Liver (tissue), 9 donors: ENCODE data around the gene PCDHGA10. TPM values are rescaled to one million over a fixed set of nuclear protein-coding genes. Genes with fewer than 3 reads are reported as not detected.

ENCODE experiments used
- DNase-seq: peaks from one replicate; pipeline ENCODE4 v3.0.0-alpha.2; 2017; ENCODE audit warnings: low spot score
- H3K27ac ChIP-seq, 2 donors: one replicate each; pipeline ENCODE4 v1.7.0; 2013; ENCODE audit warnings: inconsistent platforms in 2 of 2, low read length in 2 of 2, control low read depth in 1 of 2, low read depth in 1 of 2, mild to moderate bottlenecking in 1 of 2
- H3K27me3 ChIP-seq, 4 donors: one replicate each; pipeline versions ENCODE4 v1.6.1 to v1.7.0; 2013; ENCODE audit warnings: low read length in 3 of 4, inconsistent platforms in 1 of 4, mild to moderate bottlenecking in 1 of 4, moderate library complexity in 1 of 4; ENCODE audit not compliant: control insufficient read depth in 4 of 4, insufficient read depth in 4 of 4
- H3K36me3 ChIP-seq, 4 donors: one replicate each; pipeline versions ENCODE4 v1.6.1 to v1.7.0; 2013; ENCODE audit warnings: low read length in 3 of 4, mild to moderate bottlenecking in 3 of 4, low read depth in 1 of 4, moderate library complexity in 1 of 4; ENCODE audit not compliant: control insufficient read depth in 4 of 4, insufficient read depth in 3 of 4
- H3K4me1 ChIP-seq, 4 donors: one replicate each; pipeline versions ENCODE4 v1.6.1 to v1.7.0; 2013; ENCODE audit warnings: low read length in 3 of 4, mild to moderate bottlenecking in 3 of 4, moderate library complexity in 1 of 4; ENCODE audit not compliant: control insufficient read depth in 4 of 4, insufficient read depth in 4 of 4
- H3K4me3 ChIP-seq, 3 donors: one replicate each; pipeline versions ENCODE4 v1.6.1 to v1.7.0; 2013; ENCODE audit warnings: low read length in 3 of 3, control low read depth in 1 of 3, low read depth in 1 of 3, mild to moderate bottlenecking in 1 of 3
- H3K9ac ChIP-seq, 2 donors: one replicate each; pipeline ENCODE4 v1.7.0; 2013; ENCODE audit warnings: low read length in 2 of 2, mild to moderate bottlenecking in 2 of 2, moderate library complexity in 2 of 2, control low read depth in 1 of 2, low read depth in 1 of 2
- H3K9me3 ChIP-seq, 4 donors: one replicate each; pipeline versions ENCODE4 v1.6.1 to v1.7.0; 2013; ENCODE audit warnings: low read length in 3 of 4; ENCODE audit not compliant: control insufficient read depth in 4 of 4
- EGR1 ChIP-seq, 2 donors: IDR thresholded peaks; 2 replicates each; pipeline ENCODE4 v1.6.1; 2016 to 2018; ENCODE audit warnings: antibody characterized with exemption in 2 of 2, low read depth in 2 of 2
- FOXA1 ChIP-seq: IDR thresholded peaks from 2 replicates; pipeline ENCODE4 v1.6.1; 2016; ENCODE audit warnings: antibody characterized with exemption
- FOXA2 ChIP-seq: IDR thresholded peaks from 2 replicates; pipeline ENCODE4 v1.6.1; 2016; ENCODE audit warnings: antibody characterized with exemption
- GABPA ChIP-seq, 2 donors: IDR thresholded peaks in 1 of 2; conservative IDR thresholded peaks in 1 of 2; 2 replicates each; pipeline ENCODE4 v1.6.1; 2016; ENCODE audit warnings: antibody characterized with exemption in 2 of 2, mild to moderate bottlenecking in 1 of 2, moderate library complexity in 1 of 2
- HNF4A ChIP-seq, 2 donors: conservative IDR thresholded peaks; 2 replicates each; pipeline ENCODE4 v1.6.1; 2016; ENCODE audit warnings: antibody characterized with exemption in 2 of 2, mild to moderate bottlenecking in 2 of 2
- HNF4G ChIP-seq: IDR thresholded peaks from 2 replicates; pipeline ENCODE4 v1.6.1; 2016; ENCODE audit warnings: antibody characterized with exemption
- JUND ChIP-seq, 2 donors: IDR thresholded peaks; 2 replicates each; pipeline ENCODE4 v1.6.1; 2016; ENCODE audit warnings: antibody characterized with exemption in 2 of 2
- NR2F2 ChIP-seq: IDR thresholded peaks from 2 replicates; pipeline ENCODE4 v1.6.1; 2016; ENCODE audit warnings: antibody characterized with exemption
- RAD21 ChIP-seq, 2 donors: IDR thresholded peaks; 2 replicates each; pipeline ENCODE4 v1.6.1; 2016; ENCODE audit warnings: antibody characterized with exemption in 2 of 2, mild to moderate bottlenecking in 2 of 2
- RXRA ChIP-seq, 2 donors: IDR thresholded peaks; 2 replicates each; pipeline ENCODE4 v1.6.1; 2017 to 2018; ENCODE audit warnings: antibody characterized with exemption in 2 of 2, mild to moderate bottlenecking in 1 of 2
- SP1 ChIP-seq: IDR thresholded peaks from 2 replicates; pipeline ENCODE4 v1.6.1; 2018; ENCODE audit warnings: antibody characterized with exemption, mild to moderate bottlenecking
- TAF1 ChIP-seq: conservative IDR thresholded peaks from 2 replicates; pipeline ENCODE4 v1.6.1; 2016; ENCODE audit warnings: antibody characterized with exemption, mild to moderate bottlenecking
- YY1 ChIP-seq: IDR thresholded peaks from 2 replicates; pipeline ENCODE4 v1.6.1; 2016; ENCODE audit warnings: antibody characterized with exemption, mild to moderate bottlenecking
- WGBS: extraction: QIAGEN DNeasy Blood & Tissue Kit; methylation state at CpG from one replicate; pipeline ENCODE4 v1.1.7; 2013; 5-methylcytosine and 5-hydroxymethylcytosine counted together
- polyA plus RNA-seq, 2 donors: library from polyadenylated mRNA; stranded (reverse) in 1 of 2; unstranded in 1 of 2; fragments of 200-250 nt in 1 of 2; fragments of >200 nt in 1 of 2; fragmentation: Nextera tagmentation in 1 of 2; extraction: Ambion mirVana in 1 of 2; gene quantifications; one replicate each; pipeline versions ENCODE4 v1.2.1 to v1.2.3, GENCODE V29; 2013 to 2015
- total RNA-seq, 2 donors: library from RNA; depleted of rRNA; stranded (reverse); fragments of >200 nt; gene quantifications; one replicate each; pipeline ENCODE4 v1.2.3, GENCODE V29; 2014
- TF ChIP-seq, protein P1 (sequence below): IDR thresholded peaks from 2 replicates; pipeline ENCODE4 v1.6.1; 2016; ENCODE audit warnings: antibody characterized with exemption
- TF ChIP-seq, protein P2 (sequence below): fragments of 150-350 bp; IDR thresholded peaks from 2 replicates; pipeline ENCODE4 v1.5.1; 2017; ENCODE audit warnings: improper control_type of control experiment, low read depth, low read length; ENCODE audit not compliant: missing input control
- TF ChIP-seq, protein P3 (sequence below): IDR thresholded peaks from 2 replicates; pipeline ENCODE4 v1.6.1; 2016; ENCODE audit warnings: antibody characterized with exemption
- TF ChIP-seq, protein P4 (sequence below): IDR thresholded peaks from 2 replicates; pipeline ENCODE4 v1.6.1; 2016; ENCODE audit warnings: antibody characterized with exemption
- TF ChIP-seq, protein P5 (sequence below): IDR thresholded peaks from 2 replicates; pipeline ENCODE4 v1.6.1; 2016; ENCODE audit warnings: antibody characterized with exemption, mild to moderate bottlenecking
- donor health status: healthy.
- donor health status: healthy.
- donor health status: healthy.
- donor health status: healthy.
- donor health status: healthy.

Gene PCDHGA10
- total and polyA plus RNA-seq, 4 donors, result 1.2 to 3.9 (median 1.6) TPM

DNA sequence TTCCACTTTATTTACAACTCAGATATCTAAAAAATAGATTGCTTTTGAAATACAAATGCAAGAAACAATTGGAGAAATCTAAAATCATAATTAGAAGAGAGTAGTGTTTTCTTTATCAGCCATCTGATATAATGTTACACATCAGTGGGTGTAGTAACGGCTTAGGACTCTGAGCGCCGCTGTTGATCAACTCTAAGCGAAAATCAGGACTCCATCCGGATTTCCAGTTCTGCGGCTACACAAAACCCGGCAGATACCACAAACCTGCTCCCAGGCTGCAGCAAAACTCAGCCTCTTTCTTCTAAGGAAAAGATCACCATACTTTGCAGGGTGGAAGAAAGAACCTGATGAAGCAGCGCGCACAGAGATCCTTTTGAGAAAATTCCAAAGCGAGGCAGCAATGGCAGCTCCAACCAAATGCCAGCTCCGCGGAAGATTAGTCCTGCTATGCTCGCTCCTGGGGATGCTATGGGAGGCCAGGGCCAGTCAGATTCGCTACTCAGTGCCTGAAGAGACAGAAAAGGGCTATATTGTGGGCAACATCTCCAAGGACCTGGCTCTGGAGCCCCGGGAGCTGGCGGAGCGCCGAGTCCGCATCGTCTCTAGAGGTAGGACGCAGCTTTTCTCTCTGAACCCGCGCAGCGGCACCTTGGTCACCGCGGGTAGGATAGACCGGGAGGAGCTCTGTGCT lies 10.1 kb upstream of the PCDHGA10 start, which contains the start of gene PCDHGA9:
TSS of gene PCDHGA9 (plus strand) at position 226 of the 691 bp plus-strand sequence. CDS start at position 401, 175 bp downstream.
- peak within 1 kb of the TSS; percentile 27 to 69 (median 63) for H3K4me3 ChIP-seq
- DNase-seq, result no peak
- H3K9me3 ChIP-seq, result peaks cover 16 to 63% (median 36%) of the 10 kb centered on the region in 4 donors
- no peak within 1 kb of the TSS for H3K9ac ChIP-seq
- WGBS, result 19% methylated on average over 27 of the region's 27 CpGs
- H3K36me3 ChIP-seq, result no peaks in the 10 kb centered on the region
- peaks cover 0 to 4% (median 0%) of the 10 kb centered on the region in 4 donors for H3K4me1 ChIP-seq
- H3K27me3 ChIP-seq, result peaks cover 0 to 3% (median 0%) of the 10 kb centered on the region in 4 donors
- no peak for TF ChIP-seq HNF4A (conservative IDR thresholded peaks at IDR 0.05)
- TF ChIP-seq, protein P1, sequence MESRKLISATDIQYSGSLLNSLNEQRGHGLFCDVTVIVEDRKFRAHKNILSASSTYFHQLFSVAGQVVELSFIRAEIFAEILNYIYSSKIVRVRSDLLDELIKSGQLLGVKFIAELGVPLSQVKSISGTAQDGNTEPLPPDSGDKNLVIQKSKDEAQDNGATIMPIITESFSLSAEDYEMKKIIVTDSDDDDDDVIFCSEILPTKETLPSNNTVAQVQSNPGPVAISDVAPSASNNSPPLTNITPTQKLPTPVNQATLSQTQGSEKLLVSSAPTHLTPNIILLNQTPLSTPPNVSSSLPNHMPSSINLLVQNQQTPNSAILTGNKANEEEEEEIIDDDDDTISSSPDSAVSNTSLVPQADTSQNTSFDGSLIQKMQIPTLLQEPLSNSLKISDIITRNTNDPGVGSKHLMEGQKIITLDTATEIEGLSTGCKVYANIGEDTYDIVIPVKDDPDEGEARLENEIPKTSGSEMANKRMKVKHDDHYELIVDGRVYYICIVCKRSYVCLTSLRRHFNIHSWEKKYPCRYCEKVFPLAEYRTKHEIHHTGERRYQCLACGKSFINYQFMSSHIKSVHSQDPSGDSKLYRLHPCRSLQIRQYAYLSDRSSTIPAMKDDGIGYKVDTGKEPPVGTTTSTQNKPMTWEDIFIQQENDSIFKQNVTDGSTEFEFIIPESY, result no peak
- TF ChIP-seq TAF1, result no peak
- peak; percentile 26 for TF ChIP-seq YY1
- TF ChIP-seq JUND (IDR thresholded peaks at IDR 0.05), result no peak
- no peak for TF ChIP-seq NR2F2
- TF ChIP-seq, protein P2, sequence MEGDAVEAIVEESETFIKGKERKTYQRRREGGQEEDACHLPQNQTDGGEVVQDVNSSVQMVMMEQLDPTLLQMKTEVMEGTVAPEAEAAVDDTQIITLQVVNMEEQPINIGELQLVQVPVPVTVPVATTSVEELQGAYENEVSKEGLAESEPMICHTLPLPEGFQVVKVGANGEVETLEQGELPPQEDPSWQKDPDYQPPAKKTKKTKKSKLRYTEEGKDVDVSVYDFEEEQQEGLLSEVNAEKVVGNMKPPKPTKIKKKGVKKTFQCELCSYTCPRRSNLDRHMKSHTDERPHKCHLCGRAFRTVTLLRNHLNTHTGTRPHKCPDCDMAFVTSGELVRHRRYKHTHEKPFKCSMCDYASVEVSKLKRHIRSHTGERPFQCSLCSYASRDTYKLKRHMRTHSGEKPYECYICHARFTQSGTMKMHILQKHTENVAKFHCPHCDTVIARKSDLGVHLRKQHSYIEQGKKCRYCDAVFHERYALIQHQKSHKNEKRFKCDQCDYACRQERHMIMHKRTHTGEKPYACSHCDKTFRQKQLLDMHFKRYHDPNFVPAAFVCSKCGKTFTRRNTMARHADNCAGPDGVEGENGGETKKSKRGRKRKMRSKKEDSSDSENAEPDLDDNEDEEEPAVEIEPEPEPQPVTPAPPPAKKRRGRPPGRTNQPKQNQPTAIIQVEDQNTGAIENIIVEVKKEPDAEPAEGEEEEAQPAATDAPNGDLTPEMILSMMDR, result peak; percentile 50
- TF ChIP-seq RAD21 (IDR thresholded peaks at IDR 0.05), result peak; percentile 62 to 65
- TF ChIP-seq, protein P3, sequence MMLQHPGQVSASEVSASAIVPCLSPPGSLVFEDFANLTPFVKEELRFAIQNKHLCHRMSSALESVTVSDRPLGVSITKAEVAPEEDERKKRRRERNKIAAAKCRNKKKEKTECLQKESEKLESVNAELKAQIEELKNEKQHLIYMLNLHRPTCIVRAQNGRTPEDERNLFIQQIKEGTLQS, result no peak
- no peak for TF ChIP-seq RXRA (IDR thresholded peaks at IDR 0.05)
- TF ChIP-seq GABPA (IDR thresholded peaks at IDR 0.05 in 1 of 2, conservative IDR thresholded peaks at IDR 0.05 in 1 of 2), result no peak
- TF ChIP-seq FOXA1, result no peak
- TF ChIP-seq HNF4G, result no peak
- no peak for TF ChIP-seq SP1
- no peak for TF ChIP-seq EGR1 (IDR thresholded peaks at IDR 0.05; ENCODE audit: low read depth in 2 of 2)
- TF ChIP-seq, protein P4, sequence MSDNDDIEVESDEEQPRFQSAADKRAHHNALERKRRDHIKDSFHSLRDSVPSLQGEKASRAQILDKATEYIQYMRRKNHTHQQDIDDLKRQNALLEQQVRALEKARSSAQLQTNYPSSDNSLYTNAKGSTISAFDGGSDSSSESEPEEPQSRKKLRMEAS, result no peak
- no peak within 1 kb of the TSS for H3K27ac ChIP-seq

DNA sequence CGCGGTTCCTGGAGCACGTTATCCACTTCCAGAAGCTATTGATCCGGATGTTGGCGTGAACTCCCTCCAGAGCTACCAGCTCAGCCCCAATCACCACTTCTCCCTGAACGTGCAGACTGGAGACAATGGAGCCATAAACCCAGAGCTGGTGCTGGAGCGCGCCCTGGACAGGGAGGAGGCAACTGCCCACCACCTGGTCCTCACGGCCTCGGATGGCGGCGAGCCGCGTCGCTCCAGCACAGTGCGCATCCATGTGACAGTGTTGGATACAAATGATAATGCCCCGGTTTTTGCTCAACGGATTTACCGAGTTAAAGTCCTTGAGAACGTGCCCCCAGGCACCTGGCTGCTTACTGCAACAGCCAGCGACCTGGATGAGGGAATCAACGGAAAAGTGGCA lies 9.4 kb upstream of the PCDHGA10 start:
- H3K9me3 ChIP-seq, result peaks cover 16 to 63% (median 36%) of the 10 kb centered on the region in 4 donors
- H3K4me1 ChIP-seq, result peaks cover 0 to 4% (median 0%) of the 10 kb centered on the region in 4 donors
- peak overlapping the region in 2 of 3 donors; percentile 27 to 63 for H3K4me3 ChIP-seq
- WGBS, result 27% methylated on average over 22 of the region's 22 CpGs
- DNase-seq, result no peak
- H3K27me3 ChIP-seq, result peaks cover 0 to 3% (median 0%) of the 10 kb centered on the region in 4 donors
- H3K36me3 ChIP-seq, result no peaks in the 10 kb centered on the region
- no peak overlapping the region for H3K27ac ChIP-seq
- H3K9ac ChIP-seq, result no peak overlapping the region
- TF ChIP-seq FOXA2 (no peak), EGR1 (IDR thresholded peaks at IDR 0.05; ENCODE audit: low read depth in 2 of 2) (no peak), HNF4A (conservative IDR thresholded peaks at IDR 0.05) (no peak), YY1 (no peak), RXRA (IDR thresholded peaks at IDR 0.05) (no peak), RAD21 (IDR thresholded peaks at IDR 0.05) (no peak), NR2F2 (no peak), GABPA (IDR thresholded peaks at IDR 0.05 in 1 of 2, conservative IDR thresholded peaks at IDR 0.05 in 1 of 2) (no peak), FOXA1 (no peak), JUND (IDR thresholded peaks at IDR 0.05) (no peak), SP1 (no peak), HNF4G (no peak), TAF1 (no peak)
- TF ChIP-seq, protein P1, result no peak
- TF ChIP-seq, protein P4, result no peak
- TF ChIP-seq, protein P5, sequence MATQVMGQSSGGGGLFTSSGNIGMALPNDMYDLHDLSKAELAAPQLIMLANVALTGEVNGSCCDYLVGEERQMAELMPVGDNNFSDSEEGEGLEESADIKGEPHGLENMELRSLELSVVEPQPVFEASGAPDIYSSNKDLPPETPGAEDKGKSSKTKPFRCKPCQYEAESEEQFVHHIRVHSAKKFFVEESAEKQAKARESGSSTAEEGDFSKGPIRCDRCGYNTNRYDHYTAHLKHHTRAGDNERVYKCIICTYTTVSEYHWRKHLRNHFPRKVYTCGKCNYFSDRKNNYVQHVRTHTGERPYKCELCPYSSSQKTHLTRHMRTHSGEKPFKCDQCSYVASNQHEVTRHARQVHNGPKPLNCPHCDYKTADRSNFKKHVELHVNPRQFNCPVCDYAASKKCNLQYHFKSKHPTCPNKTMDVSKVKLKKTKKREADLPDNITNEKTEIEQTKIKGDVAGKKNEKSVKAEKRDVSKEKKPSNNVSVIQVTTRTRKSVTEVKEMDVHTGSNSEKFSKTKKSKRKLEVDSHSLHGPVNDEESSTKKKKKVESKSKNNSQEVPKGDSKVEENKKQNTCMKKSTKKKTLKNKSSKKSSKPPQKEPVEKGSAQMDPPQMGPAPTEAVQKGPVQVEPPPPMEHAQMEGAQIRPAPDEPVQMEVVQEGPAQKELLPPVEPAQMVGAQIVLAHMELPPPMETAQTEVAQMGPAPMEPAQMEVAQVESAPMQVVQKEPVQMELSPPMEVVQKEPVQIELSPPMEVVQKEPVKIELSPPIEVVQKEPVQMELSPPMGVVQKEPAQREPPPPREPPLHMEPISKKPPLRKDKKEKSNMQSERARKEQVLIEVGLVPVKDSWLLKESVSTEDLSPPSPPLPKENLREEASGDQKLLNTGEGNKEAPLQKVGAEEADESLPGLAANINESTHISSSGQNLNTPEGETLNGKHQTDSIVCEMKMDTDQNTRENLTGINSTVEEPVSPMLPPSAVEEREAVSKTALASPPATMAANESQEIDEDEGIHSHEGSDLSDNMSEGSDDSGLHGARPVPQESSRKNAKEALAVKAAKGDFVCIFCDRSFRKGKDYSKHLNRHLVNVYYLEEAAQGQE, result no peak
- TF ChIP-seq, protein P3, result no peak
